RPMI8226 (cell line): ENCODE measurements around the gene ANAPC16.
"Not testable (repeated sequence)": the region's sequence is repeated elsewhere in the genome, so short reads cannot be mapped to it uniquely, and the experiment has no call there.

ENCODE experiments used
- DNase-seq: peaks from one replicate; pipeline ENCODE4 v3.0.0-alpha.2; 2015

Gene ANAPC16

GRCh38 chr10:72218325-72218724 lies 2.5 kb downstream of the ANAPC16 start:
- peak; percentile 50 for DNase-seq

- DNase-seq: no peak
Measured at GRCh38 chr10:72218726-72219125, 2.9 kb downstream of the ANAPC16 start.

- no peak for DNase-seq
Measured at GRCh38 chr10:72219235-72219814, 3.5 kb downstream of the ANAPC16 start.

GRCh38 chr10:72220637-72221036 lies 4.8 kb downstream of the ANAPC16 start:
- DNase-seq: no peak

GRCh38 chr10:72221278-72221677 lies 5.5 kb downstream of the ANAPC16 start:
- no peak for DNase-seq

GRCh38 chr10:72223743-72224101 lies 7.9 kb downstream of the ANAPC16 start:
- no peak for DNase-seq

GRCh38 chr10:72224191-72224590 lies 8.4 kb downstream of the ANAPC16 start:
- DNase-seq: not testable (repeated sequence)

GRCh38 chr10:72226418-72227027 lies 10.7 kb downstream of the ANAPC16 start:
- DNase-seq: no peak

GRCh38 chr10:72227826-72228225 lies 12.0 kb downstream of the ANAPC16 start:
- no peak for DNase-seq

- DNase-seq: no peak
Measured at GRCh38 chr10:72228318-72228751, 12.5 kb downstream of the ANAPC16 start.

GRCh38 chr10:72229261-72230251 lies 13.7 kb downstream of the ANAPC16 start:
- DNase-seq: no peak

GRCh38 chr10:72233621-72234020 lies 17.8 kb downstream of the ANAPC16 start:
- no peak for DNase-seq

- DNase-seq: no peak
Measured at GRCh38 chr10:72234560-72235095, 18.8 kb downstream of the ANAPC16 start.

- DNase-seq: no peak
Measured at GRCh38 chr10:72235544-72236279, 19.9 kb downstream of the ANAPC16 start.

GRCh38 chr10:72238392-72239175 lies 22.8 kb downstream of the ANAPC16 start:
- no peak for DNase-seq

GRCh38 chr10:72239409-72239808 lies 23.6 kb downstream of the ANAPC16 start:
- DNase-seq: no peak

- no peak for DNase-seq
Measured at GRCh38 chr10:72240371-72240770, 24.6 kb downstream of the ANAPC16 start.

- no peak for DNase-seq
Measured at GRCh38 chr10:72241691-72242252, 26.0 kb downstream of the ANAPC16 start.

GRCh38 chr10:72242675-72243074 lies 26.9 kb downstream of the ANAPC16 start:
- no peak for DNase-seq

GRCh38 chr10:72243822-72244437 lies 28.1 kb downstream of the ANAPC16 start:
- no peak for DNase-seq

GRCh38 chr10:72244573-72245038 lies 28.8 kb downstream of the ANAPC16 start:
- DNase-seq: no peak
